Measurements from ENCODE around the gene IFT25.

The IFT25 gene

GRCh38 chr1:53931523-53931922 lies 14.0 kb downstream of the IFT25 start:
- Histone ChIP-seq H3K36me3 (ENCODE audit: control insufficient read depth in 1 of 2, insufficient read depth in 2 of 2, low read length in 2 of 2) (peaks cover 3 to 15% of the 10 kb centered on the region in 2 donors), H3K9me3 (ENCODE audit: control insufficient read depth in 1 of 2, low read length in 2 of 2) (peaks cover 5 to 14% of the 10 kb centered on the region in 2 donors), H3K4me1 (ENCODE audit: control insufficient read depth in 1 of 2, insufficient read depth in 2 of 2, low read length in 2 of 2) (no peaks in the 10 kb centered on the region), H3K4me3 (ENCODE audit: low read depth in 1 of 2, low read length in 2 of 2) (no peak overlapping the region), H3K27me3 (ENCODE audit: control insufficient read depth in 1 of 2, insufficient read depth in 2 of 2, low read length in 2 of 2) (no peaks in the 10 kb centered on the region), H3K27ac (ENCODE audit: low read depth, low read length) (no peak overlapping the region), H3K9ac (ENCODE audit: low read depth in 1 of 2, low read length in 2 of 2) (no peak overlapping the region)

GRCh38 chr1:53930932-53931331 lies 14.6 kb downstream of the IFT25 start:
- no peak overlapping the region for H3K4me3 ChIP-seq (ENCODE audit: low read depth in 1 of 2, low read length in 2 of 2)
- peaks cover 5 to 14% of the 10 kb centered on the region in 2 donors for H3K9me3 ChIP-seq (ENCODE audit: control insufficient read depth in 1 of 2, low read length in 2 of 2)
- H3K36me3 ChIP-seq (ENCODE audit: control insufficient read depth in 1 of 2, insufficient read depth in 2 of 2, low read length in 2 of 2) = peaks cover 3 to 15% of the 10 kb centered on the region in 2 donors
- H3K9ac ChIP-seq (ENCODE audit: low read depth in 1 of 2, low read length in 2 of 2) = no peak overlapping the region
- no peaks in the 10 kb centered on the region for H3K4me1 ChIP-seq (ENCODE audit: control insufficient read depth in 1 of 2, insufficient read depth in 2 of 2, low read length in 2 of 2)
- no peak overlapping the region for H3K27ac ChIP-seq (ENCODE audit: low read depth, low read length)
- H3K27me3 ChIP-seq (ENCODE audit: control insufficient read depth in 1 of 2, insufficient read depth in 2 of 2, low read length in 2 of 2) = no peaks in the 10 kb centered on the region

DNA sequence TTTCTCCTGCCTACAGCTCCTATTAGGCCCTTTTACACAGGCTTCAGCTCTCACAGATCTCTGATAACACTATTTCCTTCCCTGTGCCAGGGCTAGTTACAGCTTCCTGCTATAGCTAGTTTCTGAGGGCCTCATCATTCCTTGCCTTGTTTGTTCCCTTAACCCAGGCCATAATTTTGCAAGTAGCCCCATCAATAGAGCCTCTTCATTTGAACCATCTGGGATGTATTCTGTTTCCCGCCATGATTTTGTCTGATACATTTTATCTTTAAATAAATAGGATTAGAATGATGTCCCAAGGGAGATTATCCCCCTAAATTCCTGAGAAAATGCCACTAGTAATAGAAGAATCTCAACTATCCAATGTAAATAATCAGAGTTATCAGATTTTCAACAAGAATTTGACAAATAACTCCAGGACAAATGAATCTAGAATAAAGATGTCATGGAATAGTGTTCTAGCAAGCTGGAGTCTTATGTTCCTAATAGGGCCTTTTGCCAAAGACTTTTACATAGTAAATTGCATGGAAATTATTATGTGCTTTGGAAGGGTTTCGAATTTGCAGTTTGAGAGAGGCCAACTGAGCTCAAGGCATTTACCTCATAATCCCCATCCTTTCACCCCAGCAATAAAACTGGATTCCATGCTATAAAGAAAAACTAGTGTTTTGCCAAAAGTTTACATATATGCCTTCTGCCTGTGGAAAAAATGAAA lies 16.1 kb downstream of the IFT25 start:
- no peak overlapping the region for H3K4me3 ChIP-seq (ENCODE audit: low read depth in 1 of 2, low read length in 2 of 2)
- no peaks in the 10 kb centered on the region for H3K27me3 ChIP-seq (ENCODE audit: control insufficient read depth in 1 of 2, insufficient read depth in 2 of 2, low read length in 2 of 2)
- H3K4me1 ChIP-seq (ENCODE audit: control insufficient read depth in 1 of 2, insufficient read depth in 2 of 2, low read length in 2 of 2) = no peaks in the 10 kb centered on the region
- H3K36me3 ChIP-seq (ENCODE audit: control insufficient read depth in 1 of 2, insufficient read depth in 2 of 2, low read length in 2 of 2) = peaks cover 3 to 10% of the 10 kb centered on the region in 2 donors
- no peak overlapping the region for H3K27ac ChIP-seq (ENCODE audit: low read depth, low read length)
- no peak overlapping the region for H3K9ac ChIP-seq (ENCODE audit: low read depth in 1 of 2, low read length in 2 of 2)
- peaks cover 2 to 8% of the 10 kb centered on the region in 2 donors for H3K9me3 ChIP-seq (ENCODE audit: control insufficient read depth in 1 of 2, low read length in 2 of 2)

DNA sequence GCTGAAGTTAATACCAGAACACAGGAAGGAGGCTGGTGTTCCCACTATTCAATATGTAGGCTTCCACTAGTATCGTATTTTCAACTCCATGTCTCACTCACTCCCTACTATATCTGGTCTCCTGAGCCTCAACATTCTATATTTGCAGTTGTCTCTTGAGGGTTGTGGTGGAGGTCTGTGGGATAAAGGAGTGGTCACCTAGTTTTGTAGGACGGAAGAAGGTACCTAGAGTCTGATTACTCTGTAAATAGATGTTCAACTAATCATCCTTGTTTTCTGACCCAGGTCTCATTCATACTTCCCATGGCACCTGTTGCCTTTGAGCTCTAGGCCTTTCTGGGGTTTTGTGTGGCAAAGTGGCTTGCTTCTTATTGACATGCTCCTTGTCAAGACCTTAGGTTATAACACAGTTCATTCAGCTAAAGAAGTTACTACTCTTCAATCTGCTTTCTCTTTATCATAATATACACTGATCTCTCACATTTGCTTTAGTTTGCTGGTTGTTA lies 18.1 kb downstream of the IFT25 start:
- Histone ChIP-seq H3K9ac (ENCODE audit: low read depth in 1 of 2, low read length in 2 of 2) (no peak overlapping the region), H3K27ac (ENCODE audit: low read depth, low read length) (no peak overlapping the region), H3K36me3 (ENCODE audit: control insufficient read depth in 1 of 2, insufficient read depth in 2 of 2, low read length in 2 of 2) (peaks cover 3 to 10% of the 10 kb centered on the region in 2 donors), H3K4me1 (ENCODE audit: control insufficient read depth in 1 of 2, insufficient read depth in 2 of 2, low read length in 2 of 2) (peaks cover 0 to 4% of the 10 kb centered on the region in 2 donors), H3K4me3 (ENCODE audit: low read depth in 1 of 2, low read length in 2 of 2) (no peak overlapping the region), H3K27me3 (ENCODE audit: control insufficient read depth in 1 of 2, insufficient read depth in 2 of 2, low read length in 2 of 2) (no peaks in the 10 kb centered on the region), H3K9me3 (ENCODE audit: control insufficient read depth in 1 of 2, low read length in 2 of 2) (peaks cover 0 to under 1% of the 10 kb centered on the region in 2 donors)

GRCh38 chr1:53919675-53920066 lies 25.8 kb downstream of the IFT25 start:
- Histone ChIP-seq H3K4me1 (ENCODE audit: control insufficient read depth in 1 of 2, insufficient read depth in 2 of 2, low read length in 2 of 2) (peaks cover 0 to 7% of the 10 kb centered on the region in 2 donors), H3K27me3 (ENCODE audit: control insufficient read depth in 1 of 2, insufficient read depth in 2 of 2, low read length in 2 of 2) (no peaks in the 10 kb centered on the region), H3K36me3 (ENCODE audit: control insufficient read depth in 1 of 2, insufficient read depth in 2 of 2, low read length in 2 of 2) (peaks cover 0 to 6% of the 10 kb centered on the region in 2 donors), H3K4me3 (ENCODE audit: low read depth in 1 of 2, low read length in 2 of 2) (no peak overlapping the region), H3K9me3 (ENCODE audit: control insufficient read depth in 1 of 2, low read length in 2 of 2) (no peaks in the 10 kb centered on the region), H3K9ac (ENCODE audit: low read depth in 1 of 2, low read length in 2 of 2) (no peak overlapping the region), H3K27ac (ENCODE audit: low read depth, low read length) (no peak overlapping the region)

GRCh38 chr1:53918343-53918742 lies 27.2 kb downstream of the IFT25 start:
- H3K4me1 ChIP-seq (ENCODE audit: control insufficient read depth in 1 of 2, insufficient read depth in 2 of 2, low read length in 2 of 2) = peaks cover 0 to 3% of the 10 kb centered on the region in 2 donors
- H3K9ac ChIP-seq (ENCODE audit: low read depth in 1 of 2, low read length in 2 of 2) = no peak overlapping the region
- no peak overlapping the region for H3K27ac ChIP-seq (ENCODE audit: low read depth, low read length)
- H3K36me3 ChIP-seq (ENCODE audit: control insufficient read depth in 1 of 2, insufficient read depth in 2 of 2, low read length in 2 of 2) = peaks cover 0 to 6% of the 10 kb centered on the region in 2 donors
- H3K27me3 ChIP-seq (ENCODE audit: control insufficient read depth in 1 of 2, insufficient read depth in 2 of 2, low read length in 2 of 2) = no peaks in the 10 kb centered on the region
- H3K4me3 ChIP-seq (ENCODE audit: low read depth in 1 of 2, low read length in 2 of 2) = no peak overlapping the region
- H3K9me3 ChIP-seq (ENCODE audit: control insufficient read depth in 1 of 2, low read length in 2 of 2) = no peaks in the 10 kb centered on the region

DNA sequence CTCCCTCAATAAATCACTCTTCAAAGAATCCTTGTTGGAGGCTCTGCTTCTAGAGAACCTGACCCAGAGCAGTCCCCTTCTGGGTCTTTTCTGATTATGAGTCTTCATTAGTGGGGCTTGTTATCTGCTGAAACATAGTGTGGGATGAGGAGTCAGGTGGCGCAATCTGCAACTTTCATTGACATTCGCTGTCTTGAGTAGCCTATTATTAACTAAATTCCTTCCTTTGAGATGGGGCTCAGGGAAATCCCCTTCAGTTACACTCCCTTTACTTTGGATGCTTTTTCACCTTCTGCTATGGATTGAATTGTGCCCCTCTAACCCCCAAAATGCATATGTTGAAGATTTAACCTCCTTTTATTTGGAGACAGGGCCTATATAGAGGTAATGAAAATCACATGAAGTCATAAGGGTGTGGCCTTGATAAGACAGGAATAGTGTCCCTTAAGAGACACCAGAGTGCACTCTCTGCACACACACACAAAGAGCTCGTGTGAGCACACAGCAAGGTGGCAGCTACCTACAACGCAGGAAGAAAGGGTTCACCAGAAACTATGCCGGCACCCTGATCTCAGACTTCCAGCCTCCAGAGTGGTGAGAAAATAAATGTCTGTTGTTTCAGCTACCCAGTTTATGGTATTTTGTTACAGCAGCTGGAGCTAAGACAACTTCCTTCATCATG lies 32.0 kb downstream of the IFT25 start:
- H3K4me1 ChIP-seq (ENCODE audit: control insufficient read depth in 1 of 2, insufficient read depth in 2 of 2, low read length in 2 of 2) = no peaks in the 10 kb centered on the region
- H3K27ac ChIP-seq (ENCODE audit: low read depth, low read length) = no peak overlapping the region
- H3K9me3 ChIP-seq (ENCODE audit: control insufficient read depth in 1 of 2, low read length in 2 of 2) = no peaks in the 10 kb centered on the region
- peaks cover 0 to 5% of the 10 kb centered on the region in 2 donors for H3K36me3 ChIP-seq (ENCODE audit: control insufficient read depth in 1 of 2, insufficient read depth in 2 of 2, low read length in 2 of 2)
- no peaks in the 10 kb centered on the region for H3K27me3 ChIP-seq (ENCODE audit: control insufficient read depth in 1 of 2, insufficient read depth in 2 of 2, low read length in 2 of 2)
- H3K4me3 ChIP-seq (ENCODE audit: low read depth in 1 of 2, low read length in 2 of 2) = no peak overlapping the region
- no peak overlapping the region for H3K9ac ChIP-seq (ENCODE audit: low read depth in 1 of 2, low read length in 2 of 2)

GRCh38 chr1:53911442-53911841 lies 34.1 kb downstream of the IFT25 start:
- no peaks in the 10 kb centered on the region for H3K9me3 ChIP-seq (ENCODE audit: control insufficient read depth in 1 of 2, low read length in 2 of 2)
- H3K36me3 ChIP-seq (ENCODE audit: control insufficient read depth in 1 of 2, insufficient read depth in 2 of 2, low read length in 2 of 2) = peaks cover 0 to 5% of the 10 kb centered on the region in 2 donors
- no peaks in the 10 kb centered on the region for H3K4me1 ChIP-seq (ENCODE audit: control insufficient read depth in 1 of 2, insufficient read depth in 2 of 2, low read length in 2 of 2)
- H3K27ac ChIP-seq (ENCODE audit: low read depth, low read length) = no peak overlapping the region
- no peaks in the 10 kb centered on the region for H3K27me3 ChIP-seq (ENCODE audit: control insufficient read depth in 1 of 2, insufficient read depth in 2 of 2, low read length in 2 of 2)
- H3K4me3 ChIP-seq (ENCODE audit: low read depth in 1 of 2, low read length in 2 of 2) = no peak overlapping the region
- no peak overlapping the region for H3K9ac ChIP-seq (ENCODE audit: low read depth in 1 of 2, low read length in 2 of 2)

DNA sequence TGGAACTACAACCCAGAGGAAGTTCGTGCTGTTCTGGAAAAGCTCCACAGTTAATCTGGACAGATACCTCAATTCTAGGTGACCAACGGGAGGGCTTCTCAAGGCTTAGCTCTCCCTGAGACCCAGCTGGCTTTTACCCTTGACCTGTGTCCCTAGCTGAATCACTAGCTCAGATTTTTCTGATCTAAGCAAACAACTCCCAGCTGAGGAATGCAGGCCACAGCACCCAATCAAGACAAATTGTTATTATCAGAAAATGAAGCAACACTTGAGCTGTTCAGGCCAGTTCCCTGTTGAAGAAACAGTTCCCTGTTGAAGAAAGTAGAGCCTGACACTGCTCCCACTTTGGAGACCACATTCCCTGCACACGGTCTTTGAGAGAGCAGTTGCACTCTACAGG lies 35.6 kb downstream of the IFT25 start:
- Histone ChIP-seq H3K9me3 (ENCODE audit: control insufficient read depth in 1 of 2, low read length in 2 of 2) (no peaks in the 10 kb centered on the region), H3K27ac (ENCODE audit: low read depth, low read length) (no peak overlapping the region), H3K27me3 (ENCODE audit: control insufficient read depth in 1 of 2, insufficient read depth in 2 of 2, low read length in 2 of 2) (no peaks in the 10 kb centered on the region), H3K9ac (ENCODE audit: low read depth in 1 of 2, low read length in 2 of 2) (no peak overlapping the region), H3K36me3 (ENCODE audit: control insufficient read depth in 1 of 2, insufficient read depth in 2 of 2, low read length in 2 of 2) (peaks cover 0 to 5% of the 10 kb centered on the region in 2 donors), H3K4me1 (ENCODE audit: control insufficient read depth in 1 of 2, insufficient read depth in 2 of 2, low read length in 2 of 2) (no peaks in the 10 kb centered on the region), H3K4me3 (ENCODE audit: low read depth in 1 of 2, low read length in 2 of 2) (no peak overlapping the region)

GRCh38 chr1:53906121-53906520 lies 39.4 kb downstream of the IFT25 start:
- H3K4me1 ChIP-seq (ENCODE audit: control insufficient read depth in 1 of 2, insufficient read depth in 2 of 2, low read length in 2 of 2) = no peaks in the 10 kb centered on the region

More at GRCh38 chr1:53906121-53906520, 39.4 kb downstream of the IFT25 start:
- Histone ChIP-seq H3K4me3 (ENCODE audit: low read depth in 1 of 2, low read length in 2 of 2) (no peak overlapping the region), H3K27me3 (ENCODE audit: control insufficient read depth in 1 of 2, insufficient read depth in 2 of 2, low read length in 2 of 2) (no peaks in the 10 kb centered on the region), H3K9ac (ENCODE audit: low read depth in 1 of 2, low read length in 2 of 2) (no peak overlapping the region), H3K27ac (ENCODE audit: low read depth, low read length) (no peak overlapping the region), H3K36me3 (ENCODE audit: control insufficient read depth in 1 of 2, insufficient read depth in 2 of 2, low read length in 2 of 2) (no peaks in the 10 kb centered on the region), H3K9me3 (ENCODE audit: control insufficient read depth in 1 of 2, low read length in 2 of 2) (no peaks in the 10 kb centered on the region)

Data from duodenal mucosa (tissue), 2 donors.